Heart right ventricle (tissue), 16 donors: ENCODE data around the gene SF3A2. TPM values are rescaled to one million over a fixed set of nuclear protein-coding genes. Genes with fewer than 3 reads are reported as not detected.
A peak's percentile ranks its signal among the peaks of the same experiment; 100 is the strongest.

Source experiments
- ATAC-seq, 8 donors: fragments of 200-7000 bp; cut with Tn5 transposase; one replicate each; pipeline ENCODE4 v1.9.1; 2020; ENCODE audit warnings: mild to moderate bottlenecking in 8 of 8, moderate library complexity in 8 of 8, moderate number of reproducible peaks in 1 of 8
- DNase-seq, 2 donors: peaks; one replicate each; pipeline ENCODE4 v3.0.0-alpha.2; 2020
- H3K27ac ChIP-seq, 10 donors: fragments of 200-600 bp; sonication (generic) in 2 of 10; one replicate each; pipeline versions ENCODE4 v1.5.0 to v1.8.0; 2020 to 2022; ENCODE audit warnings: mild to moderate bottlenecking in 3 of 10
- H3K27me3 ChIP-seq, 7 donors: fragments of 200-600 bp; one replicate each; pipeline ENCODE4 v1.8.0; 2021 to 2022; ENCODE audit warnings: mild to moderate bottlenecking in 2 of 7
- H3K36me3 ChIP-seq, 9 donors: fragments of 200-600 bp; sonication (generic) in 1 of 9; one replicate each; pipeline versions ENCODE4 v1.5.0 to v1.8.0; 2020 to 2022; ENCODE audit warnings: mild to moderate bottlenecking in 2 of 9
- H3K4me1 ChIP-seq, 9 donors: fragments of 200-600 bp; sonication (generic) in 1 of 9; one replicate each; pipeline versions ENCODE4 v1.5.0 to v1.8.0; 2020 to 2022; ENCODE audit warnings: mild to moderate bottlenecking in 4 of 9
- H3K4me3 ChIP-seq, 10 donors: fragments of 200-600 bp; sonication (generic) in 2 of 10; one replicate each; pipeline versions ENCODE4 v1.5.0 to v1.8.0; 2020 to 2022; ENCODE audit warnings: mild to moderate bottlenecking in 7 of 10, moderate library complexity in 2 of 10
- H3K9me3 ChIP-seq, 11 donors: fragments of 200-600 bp in 10 of 11; sonication (generic) in 2 of 11; one replicate each; pipeline versions ENCODE4 v1.5.0 to v1.8.0; 2013 to 2022; ENCODE audit warnings: mild to moderate bottlenecking in 2 of 11, control low read depth in 1 of 11, moderate library complexity in 1 of 11
- WGBS, 2 donors: extraction: QIAGEN DNeasy Blood & Tissue Kit; methylation state at CpG; one replicate each; pipeline ENCODE4 v1.1.7; 2013; ENCODE audit warnings: inconsistent platforms in 1 of 2; 5-methylcytosine and 5-hydroxymethylcytosine counted together
- intact Hi-C, 10 donors: fragments of 100-400 bp; cut with DNase I; formaldehyde crosslinking; loops; one replicate each; pipeline versions ENCODE4 v1.11.1 to v1.14.2; 2022
- polyA plus RNA-seq, 2 donors: library from polyadenylated mRNA; stranded (reverse); fragments of 200-250 nt; gene quantifications; one replicate each; pipeline ENCODE4 v1.2.3, GENCODE V29; 2013
- total RNA-seq, 10 donors: library from RNA; stranded (reverse); fragmentation: NEBNext Ultra II Directional in 3 of 10; extraction: Animal tissue kit (Norgen Biotek cat#: 25700) in 3 of 10; gene quantifications; one replicate each; pipeline versions ENCODE4 v1.2.1 to v1.2.4, GENCODE V29; 2021 to 2023
- TF ChIP-seq, protein P1 (sequence below), 9 donors: fragments of 200-600 bp; sonication (generic) in 2 of 9; IDR thresholded peaks; one replicate each; pipeline versions ENCODE4 v1.5.0 to v1.8.0; 2021 to 2022; ENCODE audit warnings: antibody characterized with exemption in 9 of 9, mild to moderate bottlenecking in 5 of 9, moderate library complexity in 1 of 9
- donor health status: Arrhythmogenic right ventricular cardiomyopathy.
- donor health status: ischemic (EF 13 %, LVEDD 7.1; RV severe dilation, severe dysfunction).
- donor health status: healthy with polysubstance abuse.
- donor health status: DM: no; HTN: yes; CAD: no.
- donor health status: DM: no; HTN: no; CAD: no.
- donor health status: ischemic (EF 25% LVEDD 6.9; RV normal size, moderate dysfunction).
- donor health status: ischemic (EF 25% LVEDD 5.7; RV mildly dilated, moderate dysfunction).
- donor health status: healthy.
- donor health status: DM: yes; HTN: yes; CAD: no.
- donor health status: Ischemic cardiomyopathy.
- donor health status: ischemic (EF 35%, LVEDD 5.7; RV mildly dilated, moderate dysfunction).
- donor health status: nonischemic (EF 11% LVEDD 7.7; RV severe dilation, severe dysfunction).
- donor health status: DM: yes; HTN: yes; CAD: no.
- donor health status: PGD.
- donor health status: ischemic (EF 29% LVEDD 5.4; RV normal size, mild dysfunction).
- donor health status: nonischemic (EF 23%, LVEDD 6.1; RV moderate dilation, normal function).

The SF3A2 gene
- total and polyA plus RNA-seq, 12 donors: 24.6 to 47.3 (median 30.4) TPM

GRCh38 chr19:2208975-2209374, 27.6 kb upstream of the SF3A2 start:
- intact Hi-C loops: loop anchor here in 1 of 10 donors (5.0 kb wide), 1 partner anchor 52 kb away; no protein-coding TSS in a partner anchor

GRCh38 chr19:2209408-2209807, 27.2 kb upstream of the SF3A2 start:
- no peak for DNase-seq
- Histone ChIP-seq H3K4me1 (peaks cover 6 to 20% (median 16%) of the 10 kb centered on the region in 9 donors), H3K27me3 (no peaks in the 10 kb centered on the region), H3K36me3 (peaks cover 5 to 87% (median 42%) of the 10 kb centered on the region in 9 donors), H3K27ac (no peak overlapping the region), H3K9me3 (no peaks in the 10 kb centered on the region), H3K4me3 (no peak overlapping the region)
- WGBS, 2 donors: 89 to 90% methylated on average over 17 of the region's 17 CpGs
- TF ChIP-seq, protein P1, sequence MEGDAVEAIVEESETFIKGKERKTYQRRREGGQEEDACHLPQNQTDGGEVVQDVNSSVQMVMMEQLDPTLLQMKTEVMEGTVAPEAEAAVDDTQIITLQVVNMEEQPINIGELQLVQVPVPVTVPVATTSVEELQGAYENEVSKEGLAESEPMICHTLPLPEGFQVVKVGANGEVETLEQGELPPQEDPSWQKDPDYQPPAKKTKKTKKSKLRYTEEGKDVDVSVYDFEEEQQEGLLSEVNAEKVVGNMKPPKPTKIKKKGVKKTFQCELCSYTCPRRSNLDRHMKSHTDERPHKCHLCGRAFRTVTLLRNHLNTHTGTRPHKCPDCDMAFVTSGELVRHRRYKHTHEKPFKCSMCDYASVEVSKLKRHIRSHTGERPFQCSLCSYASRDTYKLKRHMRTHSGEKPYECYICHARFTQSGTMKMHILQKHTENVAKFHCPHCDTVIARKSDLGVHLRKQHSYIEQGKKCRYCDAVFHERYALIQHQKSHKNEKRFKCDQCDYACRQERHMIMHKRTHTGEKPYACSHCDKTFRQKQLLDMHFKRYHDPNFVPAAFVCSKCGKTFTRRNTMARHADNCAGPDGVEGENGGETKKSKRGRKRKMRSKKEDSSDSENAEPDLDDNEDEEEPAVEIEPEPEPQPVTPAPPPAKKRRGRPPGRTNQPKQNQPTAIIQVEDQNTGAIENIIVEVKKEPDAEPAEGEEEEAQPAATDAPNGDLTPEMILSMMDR (IDR thresholded peaks at IDR 0.05): no peak
- intact Hi-C loops: loop anchor here in 1 of 10 donors (5.0 kb wide), 1 partner anchor 52 kb away; no protein-coding TSS in a partner anchor
- ATAC-seq: peak in 1 of 8 donors; percentile 18

More at GRCh38 chr19:2208975-2209374, 27.6 kb upstream of the SF3A2 start:
- peaks cover 6 to 20% (median 16%) of the 10 kb centered on the region in 9 donors for H3K4me1 ChIP-seq
- H3K27ac ChIP-seq: peak overlapping the region in 4 of 10 donors; percentile 15 to 44 (median 40)
- ATAC-seq: peak in 7 of 8 donors; percentile 19 to 74 (median 50)
- no peak overlapping the region for H3K4me3 ChIP-seq
- H3K9me3 ChIP-seq: no peaks in the 10 kb centered on the region
- H3K36me3 ChIP-seq: peaks cover 5 to 87% (median 39%) of the 10 kb centered on the region in 9 donors
- TF ChIP-seq, protein P1 (IDR thresholded peaks at IDR 0.05): peak in 1 of 9 donors; percentile 2
- WGBS, 2 donors: 36 to 55% methylated on average over 10 of the region's 10 CpGs
- DNase-seq: peak in 1 of 2 donors; percentile 28
- H3K27me3 ChIP-seq: no peaks in the 10 kb centered on the region

DNA sequence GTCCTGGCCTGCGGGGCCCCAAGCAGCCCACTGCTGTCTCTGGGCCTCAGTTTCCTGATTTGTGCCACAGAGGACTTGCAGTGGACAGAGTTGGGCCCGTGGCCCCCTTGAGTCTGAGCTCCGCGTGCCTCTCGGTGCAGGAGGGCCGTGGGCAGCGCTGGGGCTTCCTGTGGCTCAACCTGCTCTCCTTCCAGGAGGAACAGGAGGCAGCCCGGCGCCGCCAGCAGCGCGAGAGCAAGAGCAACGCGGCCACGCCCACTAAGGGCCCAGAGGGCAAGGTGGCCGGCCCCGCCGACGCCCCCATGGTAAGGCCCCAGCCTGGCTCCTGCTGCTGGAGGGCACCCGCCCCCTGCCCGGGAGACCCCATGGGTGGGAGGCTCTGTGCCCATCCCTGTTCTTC, 26.4 kb upstream of the SF3A2 start:
- ATAC-seq: no peak
- TF ChIP-seq, protein P1 (IDR thresholded peaks at IDR 0.05): no peak
- Histone ChIP-seq H3K36me3 (peaks cover 5 to 89% (median 44%) of the 10 kb centered on the region in 9 donors), H3K27ac (no peak overlapping the region), H3K9me3 (no peaks in the 10 kb centered on the region), H3K27me3 (no peaks in the 10 kb centered on the region), H3K4me1 (peaks cover 6 to 20% (median 16%) of the 10 kb centered on the region in 9 donors), H3K4me3 (no peak overlapping the region)
- intact Hi-C loops: no loop called here
- no peak for DNase-seq
- WGBS, 2 donors: 93 to 96% methylated on average over 21 of the region's 21 CpGs

DNA sequence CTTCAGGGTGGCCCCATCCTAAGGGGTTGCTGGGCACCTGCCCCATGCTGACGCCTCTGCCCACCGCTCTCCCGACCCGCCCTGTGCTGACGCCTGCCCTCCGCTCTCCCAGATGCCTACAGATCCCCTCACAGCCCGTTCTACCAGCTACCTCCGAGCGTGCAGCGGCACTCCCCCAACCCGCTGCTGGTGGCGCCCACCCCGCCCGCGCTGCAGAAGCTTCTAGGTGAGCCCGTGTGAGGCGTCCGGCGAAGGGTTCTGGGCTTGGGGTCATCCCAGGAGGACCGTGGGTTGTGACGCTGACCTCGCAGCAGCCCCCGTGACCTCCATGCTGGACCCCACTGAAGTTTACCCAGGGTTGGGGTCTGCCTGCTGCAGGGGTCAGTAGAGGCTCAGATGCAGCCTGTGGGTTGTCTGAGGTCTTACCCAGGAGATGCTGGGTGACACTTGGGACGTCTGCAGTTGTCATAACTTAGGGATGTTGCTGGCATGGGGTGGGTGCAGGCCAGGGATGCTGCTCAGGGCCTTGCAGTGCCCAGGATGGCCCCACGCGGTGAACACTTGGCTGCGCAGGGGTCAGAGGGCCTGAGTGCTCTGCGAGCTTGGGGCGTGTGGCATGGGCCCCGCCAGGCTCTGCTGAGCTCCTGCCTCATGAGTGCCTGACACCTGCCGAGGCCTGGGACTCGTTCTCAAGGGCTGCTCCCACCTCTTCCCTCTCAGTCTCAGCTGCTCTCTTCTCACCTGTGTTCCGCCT, 25.5 kb upstream of the SF3A2 start:
- WGBS, 2 donors: 93 to 97% methylated on average over 32 to 33 of the region's 33 CpGs
- TF ChIP-seq, protein P1 (IDR thresholded peaks at IDR 0.05): no peak
- Histone ChIP-seq H3K27ac (no peak overlapping the region), H3K9me3 (no peaks in the 10 kb centered on the region), H3K4me3 (no peak overlapping the region), H3K4me1 (peaks cover 6 to 20% (median 16%) of the 10 kb centered on the region in 9 donors), H3K27me3 (no peaks in the 10 kb centered on the region), H3K36me3 (peaks cover 5 to 91% (median 48%) of the 10 kb centered on the region in 9 donors)
- DNase-seq: no peak
- ATAC-seq: no peak
- intact Hi-C loops: no loop called here
